ENCODE measurements around the gene SLC22A23.

DNA sequence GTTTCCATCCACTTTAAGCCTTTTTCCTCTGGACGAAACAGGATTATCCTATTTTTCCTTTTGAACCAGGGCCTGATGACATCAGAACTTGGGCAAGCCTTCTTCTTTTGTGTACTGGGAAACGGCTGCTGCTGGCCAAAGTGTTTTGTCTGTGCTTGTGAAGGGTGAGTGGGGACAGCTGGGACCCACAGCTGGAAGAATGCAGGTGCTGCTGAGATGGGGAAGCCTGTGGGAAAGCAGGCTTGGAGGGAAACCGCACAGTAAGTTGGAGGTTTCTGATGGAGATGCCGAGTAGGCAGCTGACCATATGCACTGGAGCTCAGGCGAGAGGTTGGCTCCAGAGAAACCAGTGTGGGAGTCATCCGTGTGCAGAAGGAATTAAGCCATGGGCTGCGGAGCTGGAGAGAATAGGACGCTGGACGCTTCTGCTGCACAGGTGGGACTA, 206.6 kb downstream of the SLC22A23 start:
- TF ChIP-seq POLR2A (IDR thresholded peaks at IDR 0.05; ENCODE audit: low read depth, low read length) (no peak), TAF1 (IDR thresholded peaks at IDR 0.05; ENCODE audit: borderline replicate concordance, low read depth, low read length) (no peak), POLR2AphosphoS5 (IDR thresholded peaks at IDR 0.05; ENCODE audit: low read depth, low read length) (no peak)

Measured in GM12892 (cell line).